ENCODE data around the gene TRIL.

DNA sequence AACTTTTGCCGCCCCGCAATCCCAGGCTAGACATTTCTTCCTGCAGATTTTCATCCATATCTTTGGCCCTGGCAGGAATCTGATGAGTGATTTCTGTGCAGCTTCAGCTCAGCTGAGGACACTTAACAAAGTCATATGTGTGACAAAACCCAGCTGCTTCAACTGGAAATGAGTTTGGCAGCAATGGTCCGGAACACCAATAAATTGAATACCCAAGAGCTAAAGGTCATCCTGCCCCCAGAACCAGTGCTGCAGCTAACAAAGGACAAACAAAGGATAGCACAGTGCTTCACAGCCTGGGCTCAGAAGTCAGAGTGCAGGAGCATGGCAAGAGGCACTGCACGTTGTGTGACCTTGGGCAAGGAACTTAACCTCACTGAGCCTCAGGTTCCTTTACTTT lies 40.0 kb upstream of the TRIL start:
- TF ChIP-seq CTCF (IDR thresholded peaks at IDR 0.05) (no peak), POLR2A (IDR thresholded peaks at IDR 0.05) (no peak)
